GM12801 (cell line): ENCODE results near the gene NAALADL2.

Source experiments
- CTCF ChIP-seq: IDR thresholded peaks from one replicate; pipeline ENCODE4 v1.5.1; 2011; ENCODE audit warnings: control low read depth; ENCODE audit not compliant: insufficient read length; ENCODE audit errors: extremely low read depth

NAALADL2 gene

GRCh38 chr3:175857666-175858270 lies 998.6 kb downstream of the NAALADL2 start:
- no peak for TF ChIP-seq CTCF
